OCI-M2 (cell line): Measurements from ENCODE around the gene KRTAP10-5.
"Not testable (repeated sequence)": the region's sequence is repeated elsewhere in the genome, so short reads cannot be mapped to it uniquely, and the experiment has no call there.

Experiments
- DNase-seq: peaks from one replicate; lab custom pipeline; 2025; ENCODE audit not compliant: unreplicated experiment; lab: John Stamatoyannopoulos, UW

The KRTAP10-5 gene

DNA sequence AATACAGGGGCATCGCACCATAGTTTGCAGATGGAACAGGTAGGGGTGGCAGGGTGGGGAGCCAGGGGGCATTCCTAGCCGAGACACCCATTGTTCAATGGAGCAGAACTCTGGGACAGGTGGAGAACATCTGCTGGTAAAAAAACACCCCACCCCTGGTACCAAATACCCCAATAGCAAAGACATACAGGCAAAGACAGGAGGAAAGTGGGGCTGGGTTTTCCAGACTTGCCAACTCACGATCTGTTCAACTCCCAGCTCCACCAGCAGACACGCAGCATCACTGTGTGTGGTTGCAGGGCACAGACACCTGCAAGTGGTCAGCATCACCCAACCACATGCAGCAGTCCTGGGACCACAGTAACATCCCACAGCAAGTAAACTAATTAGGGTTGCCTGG is 31.1 kb upstream of the KRTAP10-5 start:
- no peak for DNase-seq

DNA sequence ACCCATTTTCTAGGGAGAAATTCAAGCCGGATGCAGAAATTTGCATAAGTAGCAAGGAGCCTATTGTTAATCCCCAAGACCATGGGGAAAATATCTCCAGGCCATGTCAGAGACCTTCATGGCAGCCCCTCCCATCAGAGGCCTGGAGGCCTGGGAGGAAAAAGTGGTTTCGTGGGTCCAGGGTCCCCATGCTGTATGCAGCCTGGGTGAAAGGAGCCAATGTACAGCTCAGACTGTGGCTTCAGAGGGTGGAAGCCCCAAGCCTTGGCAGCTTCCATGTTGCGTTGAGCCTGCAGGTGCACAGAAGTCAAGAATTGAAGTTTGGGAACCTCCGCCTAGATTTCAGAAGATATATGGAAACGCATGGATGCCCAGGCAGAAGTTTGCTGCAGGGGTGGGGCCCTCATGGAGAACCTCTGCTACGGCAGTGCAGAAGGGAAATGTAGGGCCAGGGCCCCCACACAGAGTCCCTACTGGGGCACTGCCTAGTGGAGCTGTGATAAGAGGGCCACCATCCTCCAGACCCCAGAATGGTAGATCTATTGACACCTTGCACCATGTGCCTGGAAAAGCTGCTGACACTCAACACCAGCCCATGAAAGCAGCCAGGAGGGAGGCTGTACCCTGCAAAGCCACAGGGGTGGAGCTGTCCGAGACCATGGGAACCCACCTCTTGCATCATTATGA is 29.9 kb upstream of the KRTAP10-5 start:
- DNase-seq = not testable (repeated sequence)

DNA sequence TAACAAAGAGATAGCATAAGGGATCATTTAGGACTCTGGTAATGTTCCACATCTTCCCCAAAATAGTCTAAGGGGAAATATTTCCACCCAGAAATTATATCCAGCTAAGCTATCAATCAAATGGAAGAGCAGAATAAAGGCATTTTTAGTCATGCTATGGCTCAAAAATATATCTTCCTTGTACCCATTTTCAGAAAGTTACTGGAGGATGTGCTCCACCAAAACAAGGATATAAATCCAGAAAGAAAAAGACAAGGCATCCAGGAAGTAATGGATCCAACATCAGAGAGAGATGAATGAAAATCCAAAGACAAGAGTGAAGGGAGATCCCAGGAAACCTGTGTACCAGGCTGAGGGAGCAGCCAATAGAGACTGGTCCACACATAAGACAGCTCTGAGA is 28.8 kb upstream of the KRTAP10-5 start:
- no peak for DNase-seq

DNA sequence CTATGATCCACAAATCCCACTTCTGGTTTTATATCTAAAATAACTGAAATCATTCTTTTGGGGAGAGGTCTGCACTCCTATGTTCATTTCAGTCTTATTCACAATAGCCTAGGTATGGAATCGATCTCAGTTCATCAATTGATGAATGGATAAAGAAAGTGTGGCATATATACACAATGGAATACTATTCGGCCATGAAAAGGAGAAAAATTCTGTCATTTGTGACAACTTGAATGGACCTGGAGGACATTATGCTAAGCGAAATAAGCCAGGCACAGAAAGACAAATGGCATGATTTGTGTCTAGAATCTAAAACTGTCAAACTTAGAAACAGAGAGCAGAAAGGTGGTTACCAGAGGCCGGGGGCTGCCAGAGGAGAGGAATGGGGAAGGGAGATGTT is 26.1 kb upstream of the KRTAP10-5 start:
- DNase-seq = no peak

DNA sequence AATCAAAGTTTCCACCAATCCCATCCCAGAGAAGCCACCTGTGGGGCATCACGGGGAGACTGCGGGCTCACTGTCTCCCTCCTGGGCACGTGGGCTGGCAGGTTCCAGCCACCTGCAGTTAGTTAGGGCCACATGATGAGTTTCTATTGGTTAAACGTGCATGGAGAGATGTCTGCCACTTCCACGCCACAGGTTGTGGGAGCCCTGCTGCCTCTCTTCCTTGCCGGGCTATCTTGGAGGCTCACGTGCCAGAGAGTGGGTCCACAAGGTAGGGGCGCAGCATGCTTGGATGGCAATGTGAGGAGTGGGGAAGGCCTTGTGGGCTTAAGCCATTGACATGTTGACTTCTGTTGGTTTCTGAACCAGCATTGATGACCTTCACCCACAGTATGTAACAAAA is 23.5 kb upstream of the KRTAP10-5 start:
- DNase-seq = no peak

DNA sequence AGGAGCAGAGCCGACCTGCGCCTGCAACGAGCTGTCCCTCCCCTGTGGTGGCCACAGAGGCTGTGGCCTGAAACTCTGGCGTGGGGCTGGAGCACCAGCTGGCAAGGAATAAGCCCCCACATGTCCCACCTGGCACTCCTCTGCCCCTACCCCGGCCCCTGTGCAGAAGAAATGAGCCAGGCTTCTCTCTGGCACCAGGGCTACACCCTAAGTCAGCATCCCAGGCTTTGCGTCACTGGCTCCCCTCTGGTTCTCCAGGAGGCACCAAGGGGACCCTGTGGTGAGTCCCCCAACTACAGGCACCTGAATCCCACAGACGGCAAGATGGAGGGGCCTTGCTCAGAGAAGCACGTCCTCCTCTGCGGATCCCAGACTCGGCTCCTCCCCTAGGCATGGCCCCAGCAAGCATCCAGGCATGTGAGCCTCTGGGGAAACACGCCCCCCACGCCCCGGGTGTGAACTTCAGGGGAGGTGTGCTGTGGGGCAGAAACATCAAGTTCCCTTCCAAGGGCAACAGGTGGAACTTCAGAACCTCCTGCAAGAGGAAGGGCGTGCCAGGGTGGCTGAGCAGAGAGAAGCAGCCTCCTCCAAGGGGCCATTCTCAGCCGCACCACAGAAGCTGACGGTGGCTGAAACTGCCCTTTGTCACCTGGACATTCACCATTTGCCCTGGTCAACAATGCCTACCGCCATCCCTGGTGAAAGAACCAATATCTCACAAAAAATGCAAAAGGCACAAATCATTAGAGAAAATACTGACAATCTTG is 22.9 kb upstream of the KRTAP10-5 start:
- DNase-seq = no peak

DNA sequence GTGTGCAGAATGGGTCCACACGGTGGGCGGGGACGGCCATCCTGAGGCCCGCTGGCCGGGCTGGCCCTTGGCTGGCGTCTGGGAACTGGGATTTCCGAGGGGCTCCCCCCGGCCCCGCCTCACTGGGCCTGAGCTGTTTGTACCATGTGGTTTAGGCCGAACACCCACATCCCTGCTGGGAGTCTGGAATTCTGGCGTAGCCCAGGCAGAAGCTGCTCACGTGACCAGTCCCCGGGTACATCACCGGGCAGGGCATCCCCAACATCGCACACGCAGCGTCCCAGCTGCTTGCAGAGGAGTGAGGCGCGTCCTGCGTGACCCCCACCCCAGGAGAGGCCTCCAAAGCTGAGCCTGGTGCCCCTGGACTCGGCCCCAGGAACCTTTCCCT is 22.1 kb upstream of the KRTAP10-5 start:
- no peak for DNase-seq

DNA sequence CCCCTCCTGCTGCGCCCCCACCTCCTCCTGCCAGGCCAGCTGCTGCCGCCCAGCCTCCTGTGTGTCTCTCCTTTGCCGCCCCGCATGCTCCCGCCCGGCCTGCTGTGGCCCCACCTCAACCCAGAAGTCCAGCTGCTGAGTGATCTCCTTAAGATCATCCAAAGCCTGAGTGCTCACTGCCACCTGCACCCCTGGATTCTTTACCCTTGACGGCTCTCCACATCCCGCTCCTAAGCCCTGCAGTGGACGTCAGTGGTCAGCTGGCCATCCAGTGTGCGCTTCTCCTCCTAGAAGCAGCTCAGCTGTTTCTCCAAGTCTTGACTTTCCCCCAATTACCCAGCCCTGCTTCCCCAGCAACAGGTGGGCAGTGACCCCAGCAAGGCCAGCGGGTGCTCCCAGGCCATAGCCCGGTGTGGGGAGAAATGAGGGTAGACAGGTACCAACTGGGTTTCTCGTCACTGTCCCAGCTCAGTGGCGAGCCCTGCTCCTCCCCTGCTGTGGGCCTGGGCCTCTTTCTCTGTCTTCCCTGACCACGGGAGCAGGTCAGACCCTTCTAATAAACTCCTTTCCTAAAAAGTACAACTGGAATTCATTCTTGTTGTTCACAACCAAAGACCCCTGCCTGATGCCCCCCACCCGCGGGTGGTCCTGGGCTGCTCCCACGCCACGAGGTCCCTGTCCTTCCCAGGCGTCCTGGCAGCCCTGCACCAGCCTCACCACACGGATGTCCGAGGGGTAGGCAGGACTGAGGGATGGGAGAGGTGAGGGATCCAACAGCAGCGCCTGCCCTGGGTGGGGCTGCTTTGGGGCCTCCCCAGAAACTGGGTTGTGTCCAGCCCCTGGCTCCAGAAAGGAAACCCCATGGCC is 21.4 kb upstream of the KRTAP10-5 start:
- DNase-seq = no peak

DNA sequence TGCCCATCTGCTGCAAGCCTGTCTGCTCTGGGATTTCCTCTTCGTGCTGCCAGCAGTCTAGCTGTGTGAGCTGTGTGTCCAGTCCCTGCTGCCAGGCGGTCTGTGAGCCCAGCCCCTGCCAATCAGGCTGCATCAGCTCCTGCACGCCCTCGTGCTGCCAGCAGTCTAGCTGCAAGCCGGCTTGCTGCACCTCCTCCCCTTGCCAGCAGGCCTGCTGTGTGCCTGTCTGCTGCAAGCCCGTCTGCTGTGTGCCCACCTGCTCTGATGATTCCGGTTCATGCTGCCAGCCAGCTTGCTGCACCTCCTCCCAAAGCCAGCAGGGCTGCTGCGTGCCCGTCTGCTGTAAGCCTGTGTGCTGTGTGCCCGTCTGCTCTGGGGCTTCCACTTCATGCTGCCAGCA is 20.7 kb upstream of the KRTAP10-5 start:
- not testable (repeated sequence) for DNase-seq

DNA sequence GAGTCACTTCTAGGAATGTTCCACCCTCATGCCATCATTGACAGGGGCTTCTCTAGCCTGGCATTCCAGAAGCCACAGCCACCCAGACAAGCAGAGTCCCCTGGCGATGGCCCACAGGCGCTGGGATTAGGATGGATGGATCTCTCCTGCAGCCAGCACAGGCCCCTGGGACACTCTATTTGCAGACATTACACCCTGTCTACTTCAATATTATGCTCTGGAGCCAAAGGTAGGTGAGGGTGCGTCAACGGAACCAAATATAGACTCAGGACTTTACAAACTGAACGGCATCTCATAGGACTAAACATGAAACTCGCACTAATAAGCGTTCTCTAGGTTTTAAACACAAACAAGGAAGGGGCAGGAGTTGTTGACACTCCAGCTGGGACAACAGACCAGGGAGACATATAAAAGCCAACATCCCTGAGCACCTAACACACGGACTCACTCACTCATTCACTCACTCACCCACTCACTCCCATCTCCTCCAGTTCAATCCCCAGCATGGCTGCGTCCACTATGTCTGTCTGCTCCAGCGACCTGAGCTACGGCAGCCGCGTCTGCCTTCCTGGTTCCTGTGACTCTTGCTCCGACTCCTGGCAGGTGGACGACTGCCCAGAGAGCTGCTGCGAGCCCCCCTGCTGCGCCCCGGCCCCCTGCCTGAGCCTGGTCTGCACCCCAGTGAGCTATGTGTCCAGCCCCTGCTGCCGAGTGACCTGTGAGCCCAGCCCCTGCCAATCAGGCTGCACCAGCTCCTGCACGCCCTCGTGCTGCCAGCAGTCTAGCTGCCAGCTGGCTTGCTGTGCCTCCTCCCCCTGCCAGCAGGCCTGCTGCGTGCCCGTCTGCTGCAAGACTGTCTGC is 19.9 kb upstream of the KRTAP10-5 start, which contains the start of gene KRTAP10-7:
KRTAP10-7 (plus strand) TSS at position 480 of the 861 bp plus-strand sequence; CDS start at position 505, 25 bp downstream.
- DNase-seq = not testable (repeated sequence)

DNA sequence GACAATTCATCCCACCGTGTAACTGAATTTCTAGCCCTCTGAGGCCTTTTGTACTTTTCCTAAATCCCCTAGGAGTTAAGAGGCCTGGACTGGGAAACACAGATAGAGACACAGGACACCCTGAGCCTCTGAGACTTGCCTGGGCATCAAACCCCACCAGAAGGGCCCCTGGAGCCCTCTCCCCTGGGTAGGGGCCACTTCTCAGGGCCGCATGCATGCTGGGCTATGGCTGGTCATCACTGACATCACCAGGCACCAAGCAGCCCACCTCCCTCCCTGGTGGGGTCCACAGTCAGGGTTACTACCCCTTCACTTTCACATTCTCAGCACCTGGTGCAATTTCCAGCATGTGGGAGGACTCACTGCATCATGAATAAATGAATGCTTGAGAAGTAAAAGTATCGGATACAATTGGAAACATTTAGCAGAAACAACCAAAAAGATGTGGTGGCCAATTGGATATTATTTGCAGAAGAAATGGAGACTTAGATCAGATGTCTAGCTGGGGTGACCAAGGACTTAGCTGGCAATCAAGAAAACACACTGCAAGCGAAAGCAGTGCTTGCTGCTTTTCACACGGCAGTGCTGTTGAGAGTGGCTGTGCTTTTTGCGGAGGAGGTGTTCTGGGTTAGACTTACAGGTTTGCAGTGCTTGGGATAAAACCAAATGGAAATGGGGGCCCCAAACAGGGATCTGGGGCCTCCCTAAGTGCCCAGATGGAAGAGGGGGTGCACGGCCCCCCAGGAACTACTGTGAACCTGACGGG is 19.0 kb upstream of the KRTAP10-5 start:
- DNase-seq = no peak

DNA sequence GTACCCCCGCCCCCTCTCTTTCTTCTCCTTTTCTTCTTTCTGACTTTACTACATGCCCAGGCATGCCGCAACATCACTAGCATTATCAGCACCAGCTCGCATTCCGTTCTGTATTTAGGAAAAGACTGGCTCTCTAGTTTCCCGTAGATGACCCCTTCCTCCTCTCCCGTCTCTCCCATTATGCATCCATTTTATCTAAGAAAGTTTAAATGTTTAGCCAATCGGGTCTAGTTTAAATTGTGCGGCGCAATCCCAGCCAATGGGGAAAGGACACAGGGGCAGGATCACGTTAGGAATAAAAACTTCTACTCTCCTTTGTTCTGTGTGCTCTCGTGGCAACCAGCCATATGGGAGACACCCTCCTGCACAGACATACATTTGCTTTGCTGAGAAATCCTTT is 17.7 kb upstream of the KRTAP10-5 start:
- DNase-seq = no peak

DNA sequence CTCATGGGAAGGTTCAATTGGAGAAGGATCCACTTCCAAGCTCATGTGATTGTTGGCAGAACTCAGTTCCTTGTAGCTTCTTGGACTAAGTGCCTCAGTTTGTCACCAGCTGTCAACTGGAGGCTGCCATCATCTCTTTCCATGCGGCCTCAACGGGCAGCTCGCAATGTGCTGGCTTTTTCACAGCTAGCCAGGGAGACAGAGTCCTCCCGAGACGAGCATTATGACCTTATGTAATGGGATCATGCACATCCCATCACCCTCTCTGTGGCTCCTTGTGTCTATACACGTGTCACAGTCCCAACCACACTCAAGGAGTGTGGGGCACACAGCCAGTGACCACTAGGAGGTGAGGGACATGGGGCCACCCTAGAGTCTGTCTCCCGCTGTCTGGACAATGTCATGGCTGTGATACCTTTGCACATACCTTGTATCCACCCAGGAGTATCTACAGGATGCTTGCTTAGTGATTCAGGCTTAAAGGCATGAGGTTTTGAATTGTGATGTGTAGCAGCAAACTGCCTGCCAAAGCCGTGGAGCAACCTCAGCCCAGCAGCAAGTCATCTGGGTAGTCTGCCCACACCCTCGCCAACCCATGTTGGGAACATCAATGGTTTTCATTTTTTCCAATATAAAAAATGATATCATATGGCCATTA is 15.8 kb upstream of the KRTAP10-5 start:
- DNase-seq = no peak

DNA sequence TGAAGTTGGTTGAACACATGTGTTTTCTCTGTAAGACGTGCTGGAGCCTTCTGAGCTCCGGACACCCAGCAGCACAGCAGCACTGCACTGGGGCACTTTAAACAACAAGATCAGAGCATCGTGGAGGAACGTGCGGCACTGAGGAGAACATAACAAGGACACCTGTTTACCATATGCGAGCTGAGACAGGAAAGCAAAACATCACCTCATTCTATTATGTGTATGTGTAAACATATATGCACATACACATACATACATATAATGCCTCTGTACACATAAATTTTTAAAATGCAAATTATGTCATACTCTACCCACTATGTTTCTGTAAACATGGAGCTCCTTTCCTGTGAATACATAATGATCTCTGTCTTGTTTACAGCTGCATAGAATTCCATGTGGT is 15.1 kb upstream of the KRTAP10-5 start:
- no peak for DNase-seq

DNA sequence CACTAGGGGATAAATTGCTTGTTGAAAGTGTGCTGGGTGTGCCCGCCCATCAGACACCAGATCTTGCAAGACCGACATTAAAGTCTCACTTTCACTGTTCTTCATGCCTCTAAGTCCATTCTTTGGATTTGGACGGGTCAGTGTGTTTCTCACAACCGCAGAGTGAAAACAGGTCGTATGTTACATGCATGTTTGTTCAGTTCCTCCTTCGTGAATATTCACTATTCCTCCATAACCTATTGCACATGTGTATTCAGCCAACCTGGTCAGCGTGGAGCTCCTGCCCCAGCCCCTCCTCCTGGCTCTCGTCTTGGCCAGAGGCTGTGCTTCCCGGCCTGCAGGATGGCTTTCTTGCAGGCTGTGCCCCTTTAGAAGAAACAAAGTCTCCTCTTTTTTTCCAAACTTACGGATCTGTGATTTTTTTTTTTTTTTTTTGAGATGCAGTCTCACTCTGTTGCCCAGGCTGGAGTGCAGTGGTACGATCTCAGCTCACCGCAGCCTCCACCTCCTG is 14.1 kb upstream of the KRTAP10-5 start:
- DNase-seq = no peak

DNA sequence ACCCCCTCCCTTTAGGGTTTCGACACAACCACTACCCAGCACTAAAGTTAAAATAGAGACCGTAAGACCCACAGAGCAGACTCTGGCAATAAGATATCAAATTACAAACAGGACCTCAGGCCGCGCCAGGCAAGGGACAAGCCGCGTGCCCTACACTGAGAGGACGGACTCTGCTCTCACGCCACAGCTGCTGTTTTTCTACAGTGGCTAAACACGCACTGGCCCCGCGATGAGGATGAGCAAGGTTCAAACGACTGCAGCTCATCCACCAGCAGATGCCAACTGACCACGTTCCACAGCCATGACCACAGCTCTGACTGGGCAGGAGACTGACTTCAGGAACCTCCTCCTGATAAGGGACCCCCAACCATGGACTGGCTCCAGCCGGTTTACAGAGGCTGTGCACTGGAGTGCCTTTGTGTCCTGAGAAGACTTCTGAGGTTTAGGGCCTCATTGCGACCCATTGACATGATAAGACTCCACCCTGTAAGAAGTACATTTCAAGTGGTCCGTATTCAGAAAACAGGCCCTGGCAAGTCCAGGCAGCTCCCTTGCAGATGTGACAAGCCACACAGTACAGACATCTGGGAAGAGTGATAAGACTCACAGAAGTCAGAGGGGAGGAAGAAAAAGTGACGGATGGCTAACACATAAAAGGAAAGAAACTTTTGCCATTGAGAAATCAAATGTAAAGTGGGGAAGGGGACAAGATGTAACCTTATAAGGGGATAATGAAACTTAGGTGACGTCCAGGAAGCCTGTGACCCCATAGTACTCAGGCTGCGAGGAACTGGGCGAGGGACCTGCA is 13.4 kb upstream of the KRTAP10-5 start:
- DNase-seq = no peak

DNA sequence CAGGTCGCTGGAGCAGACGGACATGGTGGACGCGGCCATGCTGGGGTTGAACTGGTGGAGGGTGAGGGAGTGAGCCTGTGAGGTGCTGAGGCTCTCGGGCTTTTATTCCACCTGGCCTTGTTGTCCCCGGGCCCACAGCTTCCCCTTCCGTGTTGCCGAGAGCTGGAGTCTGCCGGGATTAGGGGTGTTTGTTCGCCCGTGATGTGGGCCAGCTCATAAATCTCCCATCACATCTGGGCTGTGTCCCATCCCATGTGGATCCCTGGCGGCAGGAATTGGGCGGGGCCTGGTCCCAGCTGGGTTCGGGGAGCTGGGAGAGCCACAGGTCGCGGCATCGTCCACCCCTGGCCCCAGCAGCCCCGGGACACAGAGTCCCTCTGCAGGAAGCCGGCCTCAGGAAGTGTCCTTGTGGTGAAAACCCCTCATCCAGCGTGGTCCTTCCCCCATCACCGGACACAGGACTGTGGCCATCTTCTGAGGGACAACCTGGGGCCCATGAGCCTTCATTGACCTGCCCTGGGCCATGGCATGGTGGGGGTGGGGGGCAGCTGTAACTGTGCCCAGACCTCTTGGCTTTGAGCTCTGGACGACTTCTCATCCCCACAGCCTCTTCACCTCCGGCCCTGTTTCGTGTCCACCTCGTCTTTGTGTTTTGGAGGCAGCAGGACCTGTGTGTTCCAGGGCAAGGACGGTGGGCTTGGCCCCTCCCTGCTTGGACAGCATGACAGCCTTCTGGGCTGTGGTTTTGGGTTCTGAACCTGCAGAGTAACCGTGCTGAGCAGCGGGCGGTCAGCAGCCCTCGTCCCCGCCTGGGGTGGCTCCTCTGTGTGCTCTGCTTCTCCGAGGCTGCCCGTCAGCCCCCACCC is 12.3 kb upstream of the KRTAP10-5 start, which contains the start of gene KRTAP10-6:
KRTAP10-6 (minus strand) TSS at position 60 of the 866 bp plus-strand sequence; CDS start at position 39, 21 bp downstream.
- no peak for DNase-seq
